Endothelial cell of umbilical vein (primary cell): ENCODE data around the gene RNASET2.

Experiments used
- CTCF ChIP-seq, 2 donors: IDR thresholded peaks; 1 replicate in 1 of 2; 2 replicates in 1 of 2; pipeline ENCODE4 v1.5.1; 2011; ENCODE audit warnings: low read length in 2 of 2, mild to moderate bottlenecking in 2 of 2, moderate library complexity in 2 of 2, control low read depth in 1 of 2, inconsistent platforms in 1 of 2, low read depth in 1 of 2; ENCODE audit not compliant: insufficient read depth in 1 of 2; ENCODE audit errors: extremely low read depth in 1 of 2
- MAX ChIP-seq: IDR thresholded peaks from 2 replicates; pipeline ENCODE4 v1.6.1; 2011; ENCODE audit not compliant: insufficient read depth, insufficient read length
- POLR2A ChIP-seq: IDR thresholded peaks from 2 replicates; pipeline ENCODE4 v1.6.1; 2012; ENCODE audit warnings: low read depth, mild to moderate bottlenecking, control low read depth, low read length
- POLR2AphosphoS5 ChIP-seq: IDR thresholded peaks from 2 replicates; pipeline ENCODE4 v1.6.1; 2012; ENCODE audit warnings: low read depth, mild to moderate bottlenecking, control low read depth, low read length, moderate library complexity; ENCODE audit not compliant: insufficient read depth

- TF ChIP-seq POLR2AphosphoS5 (no peak), CTCF (IDR thresholded peaks at IDR 0.05; ENCODE audit: extremely low read depth in 1 of 2, insufficient read depth in 1 of 2, low read depth in 1 of 2, low read length in 2 of 2) (no peak), MAX (no peak), POLR2A (no peak)
Measured at GRCh38 chr6:166926748-166927147, 29.6 kb downstream of the RNASET2 start.
